Gastrocnemius medialis (tissue), 4 donors: Measurements from ENCODE around the gene ST7.

ENCODE experiments used
- POLR2A ChIP-seq, 2 donors: fragments of 450-650 bp; IDR thresholded peaks; one replicate each; pipeline ENCODE4 v1.6.1; 2017; ENCODE audit warnings: antibody characterized with exemption in 2 of 2, mild to moderate bottlenecking in 2 of 2, moderate library complexity in 2 of 2
- TF ChIP-seq, protein P1 (sequence below), 5 experiments: fragments of 450-650 bp in 3 of 5; fragments of 200-600 bp in 2 of 5; sonication (generic) in 2 of 5; IDR thresholded peaks in 4 of 5; conservative IDR thresholded peaks in 1 of 5; 1 replicate in 4 of 5; 2 replicates in 1 of 5; pipeline ENCODE4 v1.5.1; 2016 to 2019; ENCODE audit warnings: antibody characterized with exemption in 5 of 5, mild to moderate bottlenecking in 3 of 5, moderate library complexity in 3 of 5

DNA sequence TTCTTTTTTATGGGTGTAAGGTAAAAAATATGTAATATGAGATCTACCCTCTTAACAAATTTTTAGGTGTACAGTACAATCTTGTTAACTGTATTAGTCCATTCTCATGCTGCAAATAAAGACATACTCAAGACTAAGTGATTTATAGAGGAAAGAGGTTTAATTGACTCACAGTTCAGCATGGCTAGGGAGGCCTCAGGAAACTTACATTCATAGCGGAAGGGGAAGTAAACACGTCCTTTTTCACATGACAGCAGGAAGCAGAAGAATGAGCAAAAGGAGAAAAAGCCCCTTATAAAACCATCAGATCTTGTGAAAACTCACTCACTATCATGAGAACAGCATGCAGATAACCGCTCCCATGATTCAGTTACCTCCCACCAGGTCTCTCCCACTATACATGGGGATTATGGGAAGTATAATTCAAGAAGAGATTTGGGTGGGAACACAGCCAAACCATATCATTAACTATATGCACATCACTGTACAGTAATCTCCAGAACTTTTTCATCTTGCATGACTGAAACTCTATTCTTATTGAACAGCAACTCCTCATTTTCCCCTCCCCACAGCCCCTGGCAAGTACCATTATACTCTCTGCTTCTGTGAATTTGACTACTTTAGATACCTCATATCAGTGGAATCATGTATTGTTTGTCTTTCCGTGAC is 242.2 kb downstream of the ST7 start:
- TF ChIP-seq, protein P1, sequence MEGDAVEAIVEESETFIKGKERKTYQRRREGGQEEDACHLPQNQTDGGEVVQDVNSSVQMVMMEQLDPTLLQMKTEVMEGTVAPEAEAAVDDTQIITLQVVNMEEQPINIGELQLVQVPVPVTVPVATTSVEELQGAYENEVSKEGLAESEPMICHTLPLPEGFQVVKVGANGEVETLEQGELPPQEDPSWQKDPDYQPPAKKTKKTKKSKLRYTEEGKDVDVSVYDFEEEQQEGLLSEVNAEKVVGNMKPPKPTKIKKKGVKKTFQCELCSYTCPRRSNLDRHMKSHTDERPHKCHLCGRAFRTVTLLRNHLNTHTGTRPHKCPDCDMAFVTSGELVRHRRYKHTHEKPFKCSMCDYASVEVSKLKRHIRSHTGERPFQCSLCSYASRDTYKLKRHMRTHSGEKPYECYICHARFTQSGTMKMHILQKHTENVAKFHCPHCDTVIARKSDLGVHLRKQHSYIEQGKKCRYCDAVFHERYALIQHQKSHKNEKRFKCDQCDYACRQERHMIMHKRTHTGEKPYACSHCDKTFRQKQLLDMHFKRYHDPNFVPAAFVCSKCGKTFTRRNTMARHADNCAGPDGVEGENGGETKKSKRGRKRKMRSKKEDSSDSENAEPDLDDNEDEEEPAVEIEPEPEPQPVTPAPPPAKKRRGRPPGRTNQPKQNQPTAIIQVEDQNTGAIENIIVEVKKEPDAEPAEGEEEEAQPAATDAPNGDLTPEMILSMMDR (IDR thresholded peaks at IDR 0.05 in 4 of 5, conservative IDR thresholded peaks at IDR 0.05 in 1 of 5): no peak
- TF ChIP-seq POLR2A (IDR thresholded peaks at IDR 0.05): no peak
